ENCODE results near the gene TMSB15B. TPM values are rescaled to one million over a fixed set of nuclear protein-coding genes. Genes with fewer than 3 reads are reported as not detected.

TMSB15B gene
- 2.9 and 8.5 TPM in 2 replicates for total RNA-seq

GRCh38 chrX:103962411-103963278 lies at the start of gene TMSB15B:
Gene TMSB15B (plus strand): TSS chrX:103962627.

GRCh38 chrX:104013606-104014005 lies 51.2 kb downstream of the TMSB15B start, which contains the start of gene H2BW1:
Gene H2BW1 (minus strand): TSS chrX:104013708. CDS start chrX:104013576, 132 bp downstream.

Other genes with a start within 250 kb of the TMSB15B start
- gene PLP1, start 185.8 kb upstream of the TMSB15B start, total RNA-seq, result 1.8 TPM in 1 of 2 replicates, not detected in the other
- gene RAB9B, start 130.4 kb upstream of the TMSB15B start, total RNA-seq, result 0.29 and 1.1 TPM in 2 replicates
- gene H2BW1, start 51.1 kb downstream of the TMSB15B start, total RNA-seq, result not detected in 2 replicates
- gene H2BW2, start 77.3 kb downstream of the TMSB15B start, total RNA-seq, result not detected in 2 replicates
- 0.35 and 3.2 TPM in 2 replicates for gene TMSB15C, start 113.6 kb downstream of the TMSB15B start, total RNA-seq
- gene ZCCHC18, start 149.9 kb downstream of the TMSB15B start, total RNA-seq, result under 0.01 and 0.18 TPM in 2 replicates
- gene SLC25A53, start 194.4 kb downstream of the TMSB15B start, total RNA-seq, result 1.7 and 4.3 TPM in 2 replicates
- 8.4 and 13.1 TPM in 2 replicates for gene FAM199X, start 203.8 kb downstream of the TMSB15B start, total RNA-seq